Measurements from ENCODE around the gene VSTM4. TPM values are rescaled to one million over a fixed set of nuclear protein-coding genes. Genes with fewer than 3 reads are reported as not detected.

The VSTM4 gene
- polyA plus RNA-seq, 1 donor (not counting 4 experiments of a cell fraction or from before 2014, with no cell fraction given), result not detected

GRCh38 chr10:49138361-49138891, 23.1 kb upstream of the VSTM4 start:
- dilution Hi-C loops (cut with MboI; ENCODE audit: extremely low pct_ligation_motif_present, low sequenced_read_pairs), result no loop called here
- no peak overlapping the region for H3K27ac ChIP-seq (ENCODE audit: control insufficient read depth, insufficient read depth, low read length)
- no peak overlapping the region for H3K9ac ChIP-seq (ENCODE audit: control insufficient read depth, extremely low read depth, insufficient read depth, low read length)

GRCh38 chr10:49136525-49136924, 21.2 kb upstream of the VSTM4 start:
- H3K9ac ChIP-seq (ENCODE audit: control insufficient read depth, extremely low read depth, insufficient read depth, low read length), result no peak overlapping the region
- no peak overlapping the region for H2AFZ ChIP-seq (ENCODE audit: control insufficient read depth, low read length)
- no peak overlapping the region for H3K27ac ChIP-seq (ENCODE audit: control insufficient read depth, insufficient read depth, low read length)
- FAIRE-seq (no peak), DNase-seq (ENCODE audit: low read depth, low spot score) (no peak)
- H3K4me3 ChIP-seq (ENCODE audit: control insufficient read depth in 2 of 3, extremely low read depth in 1 of 3, insufficient read depth in 2 of 3, low read depth in 1 of 3, low read length in 3 of 3), result no peak overlapping the region
- H3K36me3 ChIP-seq (ENCODE audit: control insufficient read depth in 2 of 2, extremely low read depth in 1 of 2, insufficient read depth in 2 of 2, low read length in 2 of 2), result no peaks in the 10 kb centered on the region
- H4K20me1 ChIP-seq (ENCODE audit: control insufficient read depth, extremely low read depth, insufficient read depth, low read length), result no peaks in the 10 kb centered on the region
- dilution Hi-C loops (cut with MboI; ENCODE audit: extremely low pct_ligation_motif_present, low sequenced_read_pairs), result no loop called here
- H3K27me3 ChIP-seq (ENCODE audit: control insufficient read depth, extremely low read depth, insufficient read depth, low read length), result no peaks in the 10 kb centered on the region
- no peak overlapping the region for H3K4me2 ChIP-seq (ENCODE audit: control insufficient read depth, extremely low read depth, insufficient read depth, low read depth, low read length)
- no peaks in the 10 kb centered on the region for H3K4me1 ChIP-seq (ENCODE audit: control insufficient read depth, extremely low read depth, insufficient read depth, low read length)
- no peaks in the 10 kb centered on the region for H3K79me2 ChIP-seq (ENCODE audit: control insufficient read depth, insufficient read depth, low read length)
- TF ChIP-seq CTCF (optimal IDR thresholded peaks at IDR 0.05 in 1 of 3, IDR thresholded peaks at IDR 0.05 in 1 of 3, conservative IDR thresholded peaks at IDR 0.05 in 1 of 3; ENCODE audit: extremely low read depth in 1 of 3, insufficient read depth in 2 of 3, low read length in 3 of 3) (no peak), EZH2 (IDR thresholded peaks at IDR 0.05; ENCODE audit: low read length) (no peak)
- H3K9me1 ChIP-seq (ENCODE audit: control insufficient read depth, extremely low read depth, insufficient read depth, low read length), result no peaks in the 10 kb centered on the region
- H3K9me3 ChIP-seq (ENCODE audit: control insufficient read depth, low read depth, low read length), result no peaks in the 10 kb centered on the region

More at GRCh38 chr10:49138361-49138891, 23.1 kb upstream of the VSTM4 start:
- Histone ChIP-seq H3K36me3 (ENCODE audit: control insufficient read depth in 2 of 2, extremely low read depth in 1 of 2, insufficient read depth in 2 of 2, low read length in 2 of 2) (no peaks in the 10 kb centered on the region), H3K9me3 (ENCODE audit: control insufficient read depth, low read depth, low read length) (no peaks in the 10 kb centered on the region), H3K9me1 (ENCODE audit: control insufficient read depth, extremely low read depth, insufficient read depth, low read length) (no peaks in the 10 kb centered on the region), H3K4me2 (ENCODE audit: control insufficient read depth, extremely low read depth, insufficient read depth, low read depth, low read length) (no peak overlapping the region), H4K20me1 (ENCODE audit: control insufficient read depth, extremely low read depth, insufficient read depth, low read length) (no peaks in the 10 kb centered on the region), H3K4me1 (ENCODE audit: control insufficient read depth, extremely low read depth, insufficient read depth, low read length) (no peaks in the 10 kb centered on the region), H3K27me3 (ENCODE audit: control insufficient read depth, extremely low read depth, insufficient read depth, low read length) (no peaks in the 10 kb centered on the region), H2AFZ (ENCODE audit: control insufficient read depth, low read length) (no peak overlapping the region), H3K79me2 (ENCODE audit: control insufficient read depth, insufficient read depth, low read length) (no peaks in the 10 kb centered on the region), H3K4me3 (ENCODE audit: control insufficient read depth in 2 of 3, extremely low read depth in 1 of 3, insufficient read depth in 2 of 3, low read depth in 1 of 3, low read length in 3 of 3) (no peak overlapping the region)
- FAIRE-seq (no peak), DNase-seq (ENCODE audit: low read depth, low spot score) (no peak)
- TF ChIP-seq CTCF (optimal IDR thresholded peaks at IDR 0.05 in 1 of 3, IDR thresholded peaks at IDR 0.05 in 1 of 3, conservative IDR thresholded peaks at IDR 0.05 in 1 of 3; ENCODE audit: extremely low read depth in 1 of 3, insufficient read depth in 2 of 3, low read length in 3 of 3) (no peak), EZH2 (IDR thresholded peaks at IDR 0.05; ENCODE audit: low read length) (no peak)
